ENCODE results near the gene CALHM3. TPM values are rescaled to one million over a fixed set of nuclear protein-coding genes. Genes with fewer than 3 reads are reported as not detected.
A peak's percentile ranks its signal among the peaks of the same experiment; 100 is the strongest.

The CALHM3 gene
- total RNA-seq, 2 experiments from 2014 or later, result not detected

DNA sequence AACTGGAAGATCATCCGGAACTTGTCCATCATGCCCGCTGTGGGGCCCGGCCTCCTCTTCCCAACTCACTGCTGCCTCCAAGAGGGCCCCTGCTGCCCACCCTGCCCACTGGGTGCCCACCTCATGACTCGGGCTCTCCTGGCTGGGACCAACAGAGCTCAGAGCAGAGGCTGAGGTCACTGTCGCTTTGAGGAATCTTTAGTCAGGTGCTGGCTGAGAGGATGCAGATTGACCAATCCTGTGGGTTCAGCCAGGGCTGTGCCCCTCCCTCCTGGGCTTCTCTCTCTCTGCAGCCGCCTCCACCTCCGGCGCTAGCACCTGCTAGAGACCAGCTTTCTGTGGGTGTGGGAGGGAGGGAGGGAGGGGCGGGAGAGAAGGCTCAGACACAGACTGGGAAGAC lies 20.3 kb downstream of the CALHM3 start, which contains the start of gene CALHM1:
CALHM1 (minus strand) TSS at position 181 of the 400 bp plus-strand sequence; CDS start at position 32, 149 bp downstream.
- intact Hi-C loops (cut with DNase I, micrococcal nuclease), result no loop called here
- POLR2A ChIA-PET, result no interaction called here
- no peak within 1 kb of the TSS for H3K27ac Mint-ChIP-seq

DNA sequence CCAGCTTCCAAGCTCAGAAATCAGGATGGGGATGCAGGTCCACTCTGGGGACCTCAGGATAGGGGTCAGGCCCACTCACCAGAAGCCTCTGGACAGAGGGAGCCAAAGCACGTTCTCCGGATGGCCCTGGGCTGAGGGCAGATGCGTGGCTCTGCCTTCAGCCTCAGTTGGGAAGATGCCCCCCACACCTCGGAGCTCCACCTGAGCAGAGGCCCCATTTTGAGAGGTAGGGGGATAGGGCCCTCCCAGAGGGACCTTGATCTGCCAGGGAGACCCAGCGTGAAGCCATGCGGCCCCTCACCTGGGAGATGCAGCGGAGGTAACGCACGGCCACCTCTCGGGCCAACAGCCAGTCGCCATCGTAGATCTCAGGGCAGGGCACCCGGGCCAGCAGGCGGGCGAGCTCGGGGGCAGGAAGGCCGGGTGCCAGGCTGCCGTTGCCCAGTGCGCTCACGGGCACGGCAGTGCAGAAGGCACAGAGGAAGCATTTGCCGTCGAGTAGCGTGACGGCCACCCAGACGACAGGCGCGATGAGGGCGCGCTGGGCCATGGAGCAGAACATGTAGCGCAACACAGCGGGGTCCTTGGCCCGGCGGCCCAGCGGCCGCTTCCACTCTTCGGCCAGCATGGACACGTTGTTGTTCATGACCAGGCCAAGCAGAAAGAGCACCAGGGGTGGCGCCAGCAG lies 21.0 kb downstream of the CALHM3 start:
- ChIA-PET CTCF (no interaction called here), POLR2A (no interaction called here)
- Histone ChIP-seq H3K27ac (ENCODE audit: low read depth in 1 of 2, low read length in 2 of 2) (no peak overlapping the region), H3K36me3 (ENCODE audit: insufficient read depth, low read length) (no peaks in the 10 kb centered on the region), H3K27me3 (ENCODE audit: control insufficient read depth in 1 of 2, insufficient read depth in 2 of 2, low read length in 2 of 2) (no peaks in the 10 kb centered on the region), H3K4me1 (ENCODE audit: insufficient read depth, low read length) (peaks cover 27% of the 10 kb centered on the region), H3K9me3 (ENCODE audit: control insufficient read depth in 1 of 2, insufficient read depth in 1 of 2, low read length in 2 of 2) (peaks cover 0 to 3% of the 10 kb centered on the region in 2 experiments), H3K4me3 (ENCODE audit: low read length) (no peak overlapping the region)
- Mint-ChIP-seq H3K36me3 (ENCODE audit: low read depth) (no peaks in the 10 kb centered on the region), H3K27ac (no peak overlapping the region), H3K4me1 (ENCODE audit: low read depth) (peaks cover 7% of the 10 kb centered on the region), H3K27me3 (no peaks in the 10 kb centered on the region), H3K4me3 (no peak overlapping the region), H3K9me3 (no peaks in the 10 kb centered on the region)
- TF ChIP-seq, protein P1, sequence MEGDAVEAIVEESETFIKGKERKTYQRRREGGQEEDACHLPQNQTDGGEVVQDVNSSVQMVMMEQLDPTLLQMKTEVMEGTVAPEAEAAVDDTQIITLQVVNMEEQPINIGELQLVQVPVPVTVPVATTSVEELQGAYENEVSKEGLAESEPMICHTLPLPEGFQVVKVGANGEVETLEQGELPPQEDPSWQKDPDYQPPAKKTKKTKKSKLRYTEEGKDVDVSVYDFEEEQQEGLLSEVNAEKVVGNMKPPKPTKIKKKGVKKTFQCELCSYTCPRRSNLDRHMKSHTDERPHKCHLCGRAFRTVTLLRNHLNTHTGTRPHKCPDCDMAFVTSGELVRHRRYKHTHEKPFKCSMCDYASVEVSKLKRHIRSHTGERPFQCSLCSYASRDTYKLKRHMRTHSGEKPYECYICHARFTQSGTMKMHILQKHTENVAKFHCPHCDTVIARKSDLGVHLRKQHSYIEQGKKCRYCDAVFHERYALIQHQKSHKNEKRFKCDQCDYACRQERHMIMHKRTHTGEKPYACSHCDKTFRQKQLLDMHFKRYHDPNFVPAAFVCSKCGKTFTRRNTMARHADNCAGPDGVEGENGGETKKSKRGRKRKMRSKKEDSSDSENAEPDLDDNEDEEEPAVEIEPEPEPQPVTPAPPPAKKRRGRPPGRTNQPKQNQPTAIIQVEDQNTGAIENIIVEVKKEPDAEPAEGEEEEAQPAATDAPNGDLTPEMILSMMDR (IDR thresholded peaks at IDR 0.05), result no peak
- intact Hi-C loops (cut with DNase I, micrococcal nuclease), result loop anchor here in 1 of 2 experiments (2.0 kb wide), 1 partner anchor 21 kb away; the partner anchor contains the start of gene CALHM3
- ATAC-seq (ENCODE audit: poor library complexity), result no peak
- no peak for DNase-seq

More for the DNA sequence above, 20.3 kb downstream of the CALHM3 start, which contains the start of gene CALHM1:
- Histone ChIP-seq H3K4me3 (ENCODE audit: low read length) (no peak within 1 kb of the TSS), H3K27me3 (ENCODE audit: control insufficient read depth in 1 of 2, insufficient read depth in 2 of 2, low read length in 2 of 2) (no peaks in the 10 kb centered on the region), H3K27ac (ENCODE audit: low read depth in 1 of 2, low read length in 2 of 2) (no peak within 1 kb of the TSS), H3K9me3 (ENCODE audit: control insufficient read depth in 1 of 2, insufficient read depth in 1 of 2, low read length in 2 of 2) (peaks cover 0 to 3% of the 10 kb centered on the region in 2 experiments), H3K36me3 (ENCODE audit: insufficient read depth, low read length) (no peaks in the 10 kb centered on the region), H3K4me1 (ENCODE audit: insufficient read depth, low read length) (peaks cover 22% of the 10 kb centered on the region)
- ATAC-seq (ENCODE audit: poor library complexity) (no peak), DNase-seq (peak in 1 of 14 experiments; percentile 28)
- CTCF ChIA-PET, result no interaction called here
- Mint-ChIP-seq H3K9me3 (no peaks in the 10 kb centered on the region), H3K4me1 (ENCODE audit: low read depth) (peaks cover 3% of the 10 kb centered on the region), H3K27me3 (no peaks in the 10 kb centered on the region), H3K4me3 (no peak within 1 kb of the TSS), H3K36me3 (ENCODE audit: low read depth) (no peaks in the 10 kb centered on the region)
- TF ChIP-seq, protein P1 (IDR thresholded peaks at IDR 0.05), result no peak

DNA sequence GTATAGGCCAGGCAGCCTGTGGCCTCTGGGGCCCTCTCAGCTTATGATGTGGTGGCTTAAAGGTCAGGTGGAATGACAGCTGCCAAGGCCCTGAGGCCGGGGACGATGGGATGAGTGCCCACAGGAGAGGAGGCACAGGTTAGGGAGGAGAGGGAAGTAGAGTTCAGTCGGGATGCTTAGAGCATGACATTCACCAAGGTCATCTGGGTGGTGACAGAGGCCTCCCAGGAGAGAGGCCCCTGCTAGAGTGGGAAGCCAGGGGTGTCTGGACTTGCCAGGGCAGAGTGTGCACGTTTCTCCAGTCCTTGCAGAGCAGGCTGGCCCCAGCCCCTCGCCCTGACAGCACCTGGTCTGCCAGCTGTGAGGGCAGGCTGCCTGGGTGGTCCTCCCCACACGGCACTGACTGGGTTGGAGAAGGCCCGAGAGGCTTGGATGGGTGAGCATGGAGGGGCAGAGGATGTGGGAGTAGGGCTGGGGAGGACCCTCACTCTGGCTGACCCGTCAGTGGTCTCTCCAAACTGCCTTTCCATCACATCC lies 21.8 kb downstream of the CALHM3 start:
- no peak overlapping the region for H3K4me3 Mint-ChIP-seq
- no peak overlapping the region for H3K27ac Mint-ChIP-seq
- ChIA-PET CTCF (no interaction called here), POLR2A (interaction anchor here (0.7 kb wide), 1 partner anchor 20 kb away, joined by 3 read pairs; no protein-coding TSS in a partner anchor)
- H3K9me3 ChIP-seq (ENCODE audit: control insufficient read depth in 1 of 2, insufficient read depth in 1 of 2, low read length in 2 of 2), result peaks cover 0 to 3% of the 10 kb centered on the region in 2 experiments
- no peaks in the 10 kb centered on the region for H3K27me3 Mint-ChIP-seq
- H3K27ac ChIP-seq (ENCODE audit: low read depth in 1 of 2, low read length in 2 of 2), result no peak overlapping the region
- peaks cover 35% of the 10 kb centered on the region for H3K4me1 ChIP-seq (ENCODE audit: insufficient read depth, low read length)
- ATAC-seq (ENCODE audit: poor library complexity) (no peak), DNase-seq (no peak)
- peaks cover 7% of the 10 kb centered on the region for H3K4me1 Mint-ChIP-seq (ENCODE audit: low read depth)
- intact Hi-C loops (cut with DNase I, micrococcal nuclease), result loop anchor here in 1 of 2 experiments (2.0 kb wide), 1 partner anchor 22 kb away; the partner anchor contains the start of gene CALHM3
- TF ChIP-seq, protein P1 (IDR thresholded peaks at IDR 0.05), result no peak
- H3K4me3 ChIP-seq (ENCODE audit: low read length), result no peak overlapping the region
- H3K36me3 ChIP-seq (ENCODE audit: insufficient read depth, low read length), result no peaks in the 10 kb centered on the region
- no peaks in the 10 kb centered on the region for H3K36me3 Mint-ChIP-seq (ENCODE audit: low read depth)
- H3K27me3 ChIP-seq (ENCODE audit: control insufficient read depth in 1 of 2, insufficient read depth in 2 of 2, low read length in 2 of 2), result no peaks in the 10 kb centered on the region
- no peaks in the 10 kb centered on the region for H3K9me3 Mint-ChIP-seq

Data from CD4-positive, alpha-beta T cell (primary cell).